HepG2 (cell line): ENCODE measurements around the gene DGCR2. TPM values are rescaled to one million over a fixed set of nuclear protein-coding genes. Genes with fewer than 3 reads are reported as not detected.

Source experiments
- ATAC-seq: fragments of 200-7000 bp; cut with Tn5 transposase; 3 replicates; pipeline ENCODE4 v1.9.1; 2020; ENCODE audit warnings: mild to moderate bottlenecking, moderate library complexity
- BruUV-seq: library from RNA; stranded (reverse); fragments of 400-500 nt; replicated peaks from 2 replicates; lab custom pipeline; 2021; lab: Mats Ljungman, UMichigan
- CTCF ChIA-PET: fragments of 300-600 bp; formaldehyde crosslinking; extraction: SDS; loops from one replicate; lab custom pipeline; 2021; ENCODE audit warnings: low total read pairs, inconsistent platforms, low intra/inter-chr PET ratio; lab: Yijun Ruan, JAX
- POLR2A ChIA-PET: fragments of 350-600 bp; sonication (Branson Sonifier 250); formaldehyde crosslinking; loops from one replicate; lab custom pipeline; 2020; ENCODE audit warnings: antibody characterized with exemption, inconsistent platforms; lab: Yijun Ruan, JAX
- DNase-seq: peaks from one replicate; pipeline ENCODE4 v3.0.0-alpha.2; 2015; ENCODE audit warnings: low spot score
- FAIRE-seq: peaks from 3 replicates; lab custom pipeline; 2011; peaks lifted over from hg19 to GRCh38; lab: Jason Lieb, UNC
- H2AFZ ChIP-seq: one replicate; pipeline ENCODE4 v1.6.1; 2011; ENCODE audit warnings: low read length, inconsistent platforms
- H3K27ac ChIP-seq: fragments of 300-600 bp; 3 replicates; pipeline ENCODE4 v1.8.0; 2011; ENCODE audit warnings: mixed run types, mild to moderate bottlenecking, mixed read lengths, low read length, inconsistent platforms; ENCODE audit not compliant: insufficient read depth; ENCODE audit errors: extremely low read length
- H3K27me3 ChIP-seq, 2 experiments: fragments of 200-600 bp in 1 of 2; 2 replicates in 1 of 2; 3 replicates in 1 of 2; pipeline versions ENCODE4 v1.6.0 to v1.8.0; 2011; ENCODE audit warnings: low read length in 2 of 2, mild to moderate bottlenecking in 2 of 2, moderate library complexity in 2 of 2, inconsistent platforms in 1 of 2; ENCODE audit not compliant: insufficient read depth in 2 of 2, control insufficient read depth in 1 of 2
- H3K36me3 ChIP-seq, 2 experiments: fragments of 200-600 bp in 1 of 2; replicated peaks in 1 of 2; 2 replicates in 1 of 2; 3 replicates in 1 of 2; pipeline versions ENCODE4 v1.5.1 to v1.8.0; 2011; ENCODE audit warnings: low read length in 2 of 2, inconsistent platforms in 1 of 2; ENCODE audit not compliant: insufficient read depth in 2 of 2, control insufficient read depth in 1 of 2
- H3K4me1 ChIP-seq: 2 replicates; pipeline ENCODE4 v1.5.1; 2012; ENCODE audit warnings: low read length, inconsistent platforms; ENCODE audit not compliant: insufficient read depth
- H3K4me2 ChIP-seq: 2 replicates; pipeline ENCODE4 v1.6.0; 2011; ENCODE audit warnings: low read depth, low read length, inconsistent platforms
- H3K4me3 ChIP-seq, 3 experiments: fragments of 200-600 bp in 1 of 3; sonication (generic), shearing (Covaris generic) in 1 of 3; replicated peaks in 1 of 3; 2 replicates each; pipeline ENCODE4 v1.5.1; 2011 to 2016; ENCODE audit warnings: low read length in 3 of 3, inconsistent platforms in 2 of 3, low read depth in 2 of 3, mild to moderate bottlenecking in 2 of 3, control low read depth in 1 of 3, mixed read lengths in 1 of 3; ENCODE audit not compliant: insufficient read depth in 1 of 3
- H3K79me2 ChIP-seq: one replicate; pipeline ENCODE4 v1.6.1; 2011; ENCODE audit warnings: low read length, inconsistent platforms; ENCODE audit not compliant: insufficient read depth
- H3K9ac ChIP-seq: 2 replicates; pipeline ENCODE4 v1.6.0; 2011; ENCODE audit warnings: mild to moderate bottlenecking, low read depth, low read length, inconsistent platforms; ENCODE audit not compliant: insufficient read depth
- H3K9me3 ChIP-seq: 2 replicates; pipeline ENCODE4 v1.5.1; 2012; ENCODE audit warnings: mild to moderate bottlenecking, low read length
- H4K20me1 ChIP-seq: 2 replicates; pipeline ENCODE4 v1.6.0; 2011; ENCODE audit warnings: inconsistent platforms, mild to moderate bottlenecking, low read length, moderate library complexity; ENCODE audit not compliant: insufficient read depth
- CHD2 ChIP-seq: IDR thresholded peaks from 2 replicates; pipeline ENCODE4 v1.6.1; 2011; ENCODE audit warnings: low read depth, low read length, improper control_type of control experiment
- MTF1 ChIP-seq: sonication (generic); formaldehyde crosslinking; IDR thresholded peaks from 2 replicates; pipeline ENCODE4 v1.5.0; 2020; ENCODE audit warnings: missing genetic modification reagents
- PBX3 ChIP-seq: sonication (generic); formaldehyde crosslinking; IDR thresholded peaks from 2 replicates; pipeline ENCODE4 v1.8.1; 2023; ENCODE audit warnings: missing genetic modification reagents, inconsistent platforms, borderline replicate concordance
- TRIM24 ChIP-seq: sonication (generic); formaldehyde crosslinking; IDR thresholded peaks from 2 replicates; pipeline ENCODE4 v1.8.0; 2022; ENCODE audit warnings: mild to moderate bottlenecking, missing genetic modification reagents
- ZKSCAN1 ChIP-seq: fragments of 150-350 bp; IDR thresholded peaks from 2 replicates; pipeline ENCODE4 v1.6.1; 2014; ENCODE audit warnings: low read length
- ZMYM4 ChIP-seq: sonication (generic); formaldehyde crosslinking; IDR thresholded peaks from 2 replicates; pipeline ENCODE4 v1.8.1; 2023; ENCODE audit warnings: mild to moderate bottlenecking, missing genetic modification reagents
- ZNF326 ChIP-seq: sonication (generic); formaldehyde crosslinking; IDR thresholded peaks from 2 replicates; pipeline ENCODE4 v1.4.0; 2020; ENCODE audit warnings: missing genetic modification reagents, borderline replicate concordance
- ZNF766 ChIP-seq: sonication (generic); formaldehyde crosslinking; IDR thresholded peaks from 2 replicates; pipeline ENCODE4 v1.5.0; 2020; ENCODE audit warnings: missing genetic modification reagents, borderline replicate concordance
- WGBS: methylation state at CpG from one replicate; pipeline ENCODE4 v1.1.6; 2017; ENCODE audit warnings: low lambda C conversion rate; 5-methylcytosine and 5-hydroxymethylcytosine counted together
- in situ Hi-C: cut with HindIII; loops from 2 replicates; pipeline ENCODE4 v1.10.0; 2017; ENCODE audit warnings: low pct_unique_long_range_greater_than_20kb; ENCODE audit not compliant: extremely low pct_ligation_motif_present
- intact Hi-C: fragments of 100-400 bp; cut with micrococcal nuclease; formaldehyde crosslinking; loops from one replicate; pipeline ENCODE4 v1.10.0; 2022; ENCODE audit not compliant: unreplicated experiment
- polyA plus RNA-seq, 8 experiments: library from polyadenylated mRNA; depleted of rRNA in 3 of 8; stranded (reverse) in 7 of 8; unstranded in 1 of 8; fragments of >200 nt; fragmentation: Illumina TruSeq in 4 of 8; extraction: Trizol in 4 of 8; gene quantifications; 2 replicates each; pipeline versions ENCODE4 v1.2.1 to v1.2.3, GENCODE V29; 2011 to 2016; ENCODE audit warnings: low read depth in 4 of 8, missing spikeins in 1 of 8, mixed read lengths in 1 of 8; ENCODE audit not compliant: insufficient read depth in 1 of 8
- total RNA-seq, 5 experiments: library from RNA; depleted of rRNA; stranded (reverse); fragments of >200 nt; fragmentation: Illumina TruSeq; extraction: Trizol; gene quantifications; 2 replicates each; pipeline ENCODE4 v1.2.3, GENCODE V29; 2016; ENCODE audit warnings: low read depth in 1 of 5

The DGCR2 gene
- total and polyA plus RNA-seq, 2 of the 13 experiments (the other 11 are each of a cell fraction or from before 2014, with no cell fraction given) = 23.1 to 35.3 TPM

GRCh38 chr22:19065298-19065859 is 56.8 kb downstream of the DGCR2 start:
- ATAC-seq (no peak), FAIRE-seq (no peak), DNase-seq (no peak)
- in situ Hi-C loops = no loop called here
- Histone ChIP-seq H3K27me3 (no peaks in the 10 kb centered on the region), H3K27ac (no peak overlapping the region), H3K36me3 (peaks cover 34 to 92% of the 10 kb centered on the region in 2 experiments), H3K79me2 (no peaks in the 10 kb centered on the region), H3K4me3 (no peak overlapping the region), H3K4me1 (peaks cover 11% of the 10 kb centered on the region; the same call in 1 of the 2 replicates), H3K4me2 (no peak overlapping the region), H3K9ac (no peak overlapping the region), H3K9me3 (no peaks in the 10 kb centered on the region), H4K20me1 (no peaks in the 10 kb centered on the region), H2AFZ (no peak overlapping the region)
- POLR2A ChIA-PET = no interaction called here
- TF ChIP-seq ZNF326 (no peak), PBX3 (CRISPR knock-in tag) (no peak), ZNF766 (CRISPR knock-in tag) (no peak), CHD2 (no peak), ZKSCAN1 (no peak), MTF1 (no peak), ZMYM4 (CRISPR knock-in tag) (no peak), TRIM24 (CRISPR knock-in tag) (no peak)
- no TSS peak for BruUV-seq
- CTCF ChIA-PET = no interaction called here
- intact Hi-C loops = no loop called here
- WGBS = 94% methylated on average over 8 of the region's 8 CpGs
